Central memory CD4-positive, alpha-beta T cell (primary cell): ENCODE results near the gene KAT7.
A peak's percentile ranks its signal among the peaks of the same experiment; 100 is the strongest.

ENCODE experiments used
- DNase-seq: peaks from one replicate; pipeline ENCODE4 v3.0.0; 2022

Gene KAT7

GRCh38 chr17:49843774-49844350 is 55.4 kb downstream of the KAT7 start:
- no peak for DNase-seq

DNA sequence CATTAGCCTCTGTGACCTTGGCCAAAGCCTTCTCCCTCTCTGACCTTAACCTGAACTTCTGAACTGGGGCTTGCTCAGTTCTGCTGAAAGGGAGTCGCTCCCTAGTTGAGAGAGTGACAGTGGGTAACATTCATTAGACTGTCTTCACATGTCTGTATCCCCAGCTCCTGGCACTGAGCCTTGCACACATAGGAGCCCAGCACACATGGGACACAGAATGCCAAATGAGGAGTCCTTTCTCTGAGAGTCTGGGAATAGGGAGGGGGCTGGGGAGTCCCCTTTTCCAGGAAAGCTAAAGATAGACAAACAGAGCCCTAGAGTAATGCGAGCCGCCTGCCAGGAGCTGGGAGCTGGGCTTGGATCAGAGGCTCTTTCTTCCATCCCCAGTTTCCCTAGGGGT is 56.8 kb downstream of the KAT7 start:
- no peak for DNase-seq

- no peak for DNase-seq
These were observed 58.6 kb downstream of the KAT7 start for GRCh38 chr17:49846938-49847712.

DNA sequence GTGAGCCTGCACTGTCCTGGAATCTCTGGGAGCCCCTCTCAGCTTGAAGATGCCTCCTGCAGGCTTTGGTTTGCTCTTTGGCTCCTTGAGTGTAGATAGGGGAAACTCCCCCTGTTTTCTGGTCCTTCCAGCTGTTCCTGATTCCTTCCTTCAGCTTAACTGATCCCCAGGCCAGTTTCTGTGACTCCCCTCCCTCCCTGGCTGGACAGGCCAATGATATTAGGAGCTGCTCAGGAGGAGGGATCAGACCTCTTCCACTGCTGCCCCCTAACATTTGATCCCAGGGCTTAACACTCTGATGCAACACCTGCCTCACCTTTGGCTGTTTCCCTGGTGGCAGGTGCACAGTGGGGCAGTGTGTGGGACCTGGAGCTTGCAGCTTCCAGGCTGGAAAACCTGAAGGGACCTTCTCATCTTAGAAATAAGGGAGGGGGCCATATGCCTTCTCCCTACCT is 59.6 kb downstream of the KAT7 start, which contains the start of gene TAC4:
TAC4 (minus strand) TSS at position 51 of the 455 bp plus-strand sequence. CDS start 52 bp downstream, outside the sequence.
- DNase-seq, result no peak

DNA sequence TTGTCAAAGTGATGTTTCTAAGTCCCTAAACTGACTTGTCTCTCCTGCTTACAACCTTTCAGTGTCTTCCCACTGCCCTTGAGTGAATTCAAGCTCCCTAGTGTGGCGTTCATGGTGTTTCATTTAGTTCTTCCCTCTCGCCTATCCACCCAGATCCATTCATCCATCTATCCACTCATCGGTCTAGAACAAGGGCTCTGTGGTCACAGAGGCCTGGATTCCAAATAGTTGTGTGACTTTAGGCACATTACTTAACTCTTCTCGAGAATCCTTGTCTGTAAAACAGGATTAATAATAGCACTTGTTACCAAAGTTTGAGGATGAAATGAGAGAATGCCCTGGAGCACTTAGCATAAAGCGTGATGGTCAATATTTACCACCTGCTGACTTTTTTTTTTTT is 60.3 kb downstream of the KAT7 start:
- DNase-seq, result no peak

DNA sequence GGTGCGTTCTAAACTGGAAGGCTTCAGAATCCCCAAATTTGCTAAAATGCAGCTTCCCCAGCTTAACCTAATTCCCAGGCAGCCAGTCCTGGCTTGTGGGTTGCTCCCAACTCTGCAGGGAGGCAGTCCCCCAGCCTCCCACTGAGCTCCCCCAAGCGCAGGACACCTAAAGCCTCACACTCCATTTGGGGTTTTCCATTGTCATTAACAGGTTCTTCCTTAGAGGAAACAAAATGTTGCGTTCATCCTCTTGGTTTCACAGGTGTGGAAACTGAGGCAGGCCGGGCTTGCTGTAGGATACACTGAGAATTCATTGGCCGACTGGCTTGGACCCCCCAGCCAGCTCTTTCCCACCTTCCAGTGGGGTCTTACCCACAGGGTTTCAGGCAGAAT is 61.7 kb downstream of the KAT7 start:
- DNase-seq, result no peak

GRCh38 chr17:49850772-49851386 is 62.4 kb downstream of the KAT7 start:
- DNase-seq, result no peak

- peak; percentile 62 for DNase-seq
These were observed 63.2 kb downstream of the KAT7 start for GRCh38 chr17:49851387-49852291.

DNA sequence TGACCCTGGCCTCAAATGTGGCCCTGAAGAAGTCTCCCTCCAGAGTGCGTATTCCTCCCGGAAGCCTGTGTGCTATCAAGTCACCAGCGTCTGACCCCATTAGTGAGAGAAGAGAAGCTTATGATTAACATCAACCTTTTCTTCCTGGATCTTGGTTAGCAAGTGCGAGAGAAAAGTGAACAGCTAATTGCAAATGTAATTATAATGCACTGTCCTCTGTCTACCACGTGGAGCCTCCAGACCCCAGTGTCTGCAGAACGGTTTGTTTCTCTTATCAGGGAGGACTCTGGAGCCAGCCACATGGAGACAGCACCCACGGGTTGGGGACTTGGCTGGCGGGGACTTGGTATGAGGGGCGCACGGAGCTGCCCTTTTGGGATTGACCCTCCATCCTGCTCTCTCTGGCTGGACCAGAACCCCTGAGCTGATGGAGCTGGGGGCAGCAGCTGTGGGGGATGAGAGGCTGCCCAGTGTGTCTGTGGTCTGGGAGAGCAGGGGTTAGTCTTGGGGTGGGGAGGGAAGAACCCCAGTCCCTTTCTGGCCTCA is 65.1 kb downstream of the KAT7 start:
- DNase-seq, result no peak

GRCh38 chr17:49854126-49854525 is 65.6 kb downstream of the KAT7 start:
- no peak for DNase-seq

DNA sequence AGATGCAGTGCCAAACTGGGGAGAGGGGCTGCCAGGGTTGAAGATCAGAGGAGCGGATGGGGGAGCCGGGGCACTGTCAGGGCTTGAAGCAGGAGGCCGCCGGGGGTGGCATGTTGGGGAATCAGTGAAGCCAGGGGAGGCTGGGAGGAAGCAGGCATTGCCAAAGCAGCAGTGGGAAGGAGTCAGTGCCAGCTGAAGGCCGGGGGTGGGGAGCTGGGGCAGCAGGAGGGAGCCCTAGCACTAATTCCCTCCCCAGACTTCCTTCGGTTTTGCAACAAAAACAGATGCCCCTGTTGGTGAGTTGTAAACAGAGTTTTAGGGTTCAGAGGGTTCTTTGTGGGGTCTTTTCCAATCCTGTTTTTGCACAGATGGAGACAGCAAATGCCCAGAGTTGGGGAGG is 70.3 kb downstream of the KAT7 start:
- DNase-seq, result no peak

DNA sequence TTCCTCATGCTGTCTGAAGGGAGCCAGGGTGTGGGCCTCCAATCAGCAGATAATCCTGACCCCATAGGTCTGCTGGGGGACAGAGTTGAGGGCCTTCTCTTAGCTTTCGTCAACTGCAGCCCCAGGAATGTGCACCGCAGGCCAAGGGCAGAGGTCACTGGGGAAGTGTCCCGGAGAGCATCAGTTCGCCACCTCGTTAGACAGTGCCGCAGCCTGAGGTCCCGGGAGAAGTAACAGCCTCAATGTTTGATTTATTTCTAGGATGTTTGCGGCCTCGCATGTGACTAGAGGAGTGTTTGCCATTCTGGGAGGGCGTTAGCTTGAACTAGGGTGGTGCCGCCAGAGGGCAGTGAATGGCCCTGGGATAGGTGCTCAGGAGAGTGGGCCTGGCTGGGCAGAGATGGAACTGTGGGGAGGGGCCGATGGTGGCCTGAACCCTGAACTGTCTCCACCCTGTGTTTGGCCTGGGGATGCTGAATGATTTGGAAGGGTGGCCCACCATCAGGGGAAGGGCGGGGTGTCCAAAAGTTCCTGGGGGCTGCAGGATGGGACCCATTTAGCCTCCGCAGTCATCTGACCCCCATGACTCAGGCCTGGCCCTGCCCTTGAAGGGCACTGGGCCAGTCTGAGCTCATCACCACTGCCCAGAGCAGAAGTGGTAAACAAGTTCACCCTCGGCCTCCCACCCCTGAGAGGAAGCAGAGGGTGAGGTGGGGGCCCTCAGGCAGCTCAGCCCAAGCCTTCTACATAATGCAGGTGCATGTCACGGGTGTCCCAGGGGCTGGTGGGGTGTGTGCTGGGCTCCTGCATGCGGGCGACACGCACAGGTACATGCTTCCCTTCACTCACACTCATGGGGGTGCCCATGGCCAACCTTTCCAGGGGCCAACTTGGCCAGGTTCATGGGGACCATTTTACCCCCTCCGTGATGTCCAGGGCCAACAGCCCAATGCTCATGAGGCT is 71.8 kb downstream of the KAT7 start:
- no peak for DNase-seq

DNA sequence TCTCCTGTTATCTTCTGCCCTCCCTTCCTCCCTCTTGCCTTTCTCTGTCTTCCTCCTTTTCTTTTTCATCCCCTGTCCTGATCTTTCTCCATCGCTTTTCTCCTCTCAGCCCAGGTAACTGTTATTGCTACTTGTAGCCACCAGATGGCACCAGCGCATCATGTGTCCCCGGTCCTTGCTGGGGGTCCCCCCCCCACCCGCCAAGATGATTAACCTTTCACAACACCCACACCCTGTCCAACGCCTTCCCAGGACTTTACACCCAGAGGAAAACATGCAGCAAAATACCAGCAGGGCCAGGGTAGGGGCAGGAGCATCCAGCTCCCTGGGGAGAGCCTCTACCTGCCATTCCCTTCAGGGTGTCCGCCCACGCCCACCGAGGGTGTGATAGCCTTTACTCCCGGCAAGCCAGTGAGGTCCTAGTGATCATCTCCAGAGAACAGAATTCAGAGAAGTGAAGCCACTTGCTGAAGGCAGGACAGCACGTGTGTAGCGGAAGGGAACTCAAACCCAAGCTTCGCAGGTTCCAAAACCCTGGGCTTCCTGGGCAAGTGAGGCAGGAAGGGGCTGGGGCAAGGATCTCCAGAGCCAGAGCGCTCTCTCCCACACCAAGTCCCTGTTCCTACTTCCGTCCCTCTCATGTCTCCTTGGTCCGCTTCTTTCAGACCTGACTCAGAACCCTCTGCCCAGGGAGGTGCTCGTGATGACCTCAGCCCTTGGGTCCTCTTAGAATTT is 72.8 kb downstream of the KAT7 start:
- DNase-seq, result peak; percentile 29

- DNase-seq, result no peak
These were observed 74.4 kb downstream of the KAT7 start for GRCh38 chr17:49862781-49863331.

GRCh38 chr17:49866019-49866380 is 77.5 kb downstream of the KAT7 start:
- DNase-seq, result no peak

- no peak for DNase-seq
These were observed 78.5 kb downstream of the KAT7 start for GRCh38 chr17:49866882-49867413.

GRCh38 chr17:49869038-49869374 is 80.5 kb downstream of the KAT7 start:
- no peak for DNase-seq

DNA sequence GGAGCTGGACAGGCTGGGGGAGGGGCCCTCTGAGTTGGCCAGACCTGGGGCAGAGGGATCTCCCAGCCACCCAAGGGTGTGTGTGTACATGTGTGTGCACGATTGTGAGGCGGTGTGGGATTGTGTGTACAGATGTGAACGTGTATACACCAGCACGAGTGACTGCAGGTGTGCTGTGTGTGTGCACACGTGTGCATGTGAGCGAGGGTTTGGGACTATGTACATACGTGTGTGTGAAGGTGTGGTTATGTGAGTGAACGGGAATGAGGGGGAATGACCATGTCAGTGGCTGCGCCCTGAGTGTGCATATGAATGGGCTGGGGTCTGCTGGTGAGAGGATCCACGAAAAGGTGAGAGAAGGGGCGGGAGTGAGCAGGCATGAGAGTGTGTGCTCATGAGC is 81.8 kb downstream of the KAT7 start:
- no peak for DNase-seq

GRCh38 chr17:49871211-49871610 is 82.7 kb downstream of the KAT7 start:
- DNase-seq, result no peak

DNA sequence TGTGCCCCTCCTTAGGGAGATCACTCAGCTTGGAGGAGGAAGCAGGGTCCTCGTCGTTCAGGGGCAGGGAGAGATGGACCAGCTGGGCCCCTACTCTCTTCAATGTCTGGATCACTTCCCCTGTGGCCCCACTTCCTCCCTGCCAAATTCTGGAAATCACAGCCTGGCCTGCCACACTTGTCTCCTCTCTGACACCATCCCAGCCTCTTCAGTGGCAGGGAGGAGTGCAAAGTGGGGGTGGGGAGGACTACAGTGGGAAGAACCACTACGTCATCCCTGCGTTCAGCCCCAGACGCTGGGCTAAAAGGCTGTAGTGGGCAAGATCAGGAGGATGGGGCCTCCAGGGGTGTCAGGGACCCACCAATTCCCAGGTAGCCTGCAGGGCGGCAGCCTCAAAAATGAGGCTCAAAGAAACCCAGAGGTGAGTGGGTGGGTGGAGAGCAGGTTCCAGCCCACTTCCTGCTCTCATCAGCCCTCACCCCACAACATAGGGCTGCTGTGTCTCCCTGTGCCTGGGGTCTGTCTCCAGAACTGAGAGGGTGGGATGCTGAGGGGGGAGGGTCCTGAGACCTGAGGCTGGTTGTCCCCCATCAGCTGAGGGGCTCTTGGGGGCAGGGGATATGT is 84.4 kb downstream of the KAT7 start:
- DNase-seq, result no peak
